ENCODE data around the gene CD200R1L. TPM values are rescaled to one million over a fixed set of nuclear protein-coding genes. Genes with fewer than 3 reads are reported as not detected.

CD200R1L gene
- total and polyA plus RNA-seq, 2 experiments from 2014 or later = not detected

DNA sequence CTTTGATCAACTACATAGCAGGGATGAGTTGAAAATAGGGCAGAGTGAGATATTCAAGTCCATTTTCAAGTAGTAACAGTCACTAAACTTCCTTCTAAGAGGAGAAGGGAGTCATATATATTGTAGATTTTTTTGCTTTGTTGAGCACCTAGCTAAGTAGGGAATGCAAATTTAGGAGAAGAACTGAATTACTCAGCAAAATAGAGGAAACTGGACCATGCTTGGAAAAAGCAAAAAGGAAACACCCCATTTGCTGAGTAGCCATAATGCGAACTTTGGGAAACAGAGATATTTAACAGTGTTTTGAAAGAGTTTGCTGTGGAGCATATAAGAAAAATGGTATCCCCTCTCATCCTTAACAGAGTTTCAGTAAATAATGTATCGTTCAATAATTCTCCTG, 54.9 kb downstream of the CD200R1L start (continued):
- no peak for TF ChIP-seq STAT1 (IDR thresholded peaks at IDR 0.05; ENCODE audit: unreplicated experiment)
- TF ChIP-seq, protein P1, sequence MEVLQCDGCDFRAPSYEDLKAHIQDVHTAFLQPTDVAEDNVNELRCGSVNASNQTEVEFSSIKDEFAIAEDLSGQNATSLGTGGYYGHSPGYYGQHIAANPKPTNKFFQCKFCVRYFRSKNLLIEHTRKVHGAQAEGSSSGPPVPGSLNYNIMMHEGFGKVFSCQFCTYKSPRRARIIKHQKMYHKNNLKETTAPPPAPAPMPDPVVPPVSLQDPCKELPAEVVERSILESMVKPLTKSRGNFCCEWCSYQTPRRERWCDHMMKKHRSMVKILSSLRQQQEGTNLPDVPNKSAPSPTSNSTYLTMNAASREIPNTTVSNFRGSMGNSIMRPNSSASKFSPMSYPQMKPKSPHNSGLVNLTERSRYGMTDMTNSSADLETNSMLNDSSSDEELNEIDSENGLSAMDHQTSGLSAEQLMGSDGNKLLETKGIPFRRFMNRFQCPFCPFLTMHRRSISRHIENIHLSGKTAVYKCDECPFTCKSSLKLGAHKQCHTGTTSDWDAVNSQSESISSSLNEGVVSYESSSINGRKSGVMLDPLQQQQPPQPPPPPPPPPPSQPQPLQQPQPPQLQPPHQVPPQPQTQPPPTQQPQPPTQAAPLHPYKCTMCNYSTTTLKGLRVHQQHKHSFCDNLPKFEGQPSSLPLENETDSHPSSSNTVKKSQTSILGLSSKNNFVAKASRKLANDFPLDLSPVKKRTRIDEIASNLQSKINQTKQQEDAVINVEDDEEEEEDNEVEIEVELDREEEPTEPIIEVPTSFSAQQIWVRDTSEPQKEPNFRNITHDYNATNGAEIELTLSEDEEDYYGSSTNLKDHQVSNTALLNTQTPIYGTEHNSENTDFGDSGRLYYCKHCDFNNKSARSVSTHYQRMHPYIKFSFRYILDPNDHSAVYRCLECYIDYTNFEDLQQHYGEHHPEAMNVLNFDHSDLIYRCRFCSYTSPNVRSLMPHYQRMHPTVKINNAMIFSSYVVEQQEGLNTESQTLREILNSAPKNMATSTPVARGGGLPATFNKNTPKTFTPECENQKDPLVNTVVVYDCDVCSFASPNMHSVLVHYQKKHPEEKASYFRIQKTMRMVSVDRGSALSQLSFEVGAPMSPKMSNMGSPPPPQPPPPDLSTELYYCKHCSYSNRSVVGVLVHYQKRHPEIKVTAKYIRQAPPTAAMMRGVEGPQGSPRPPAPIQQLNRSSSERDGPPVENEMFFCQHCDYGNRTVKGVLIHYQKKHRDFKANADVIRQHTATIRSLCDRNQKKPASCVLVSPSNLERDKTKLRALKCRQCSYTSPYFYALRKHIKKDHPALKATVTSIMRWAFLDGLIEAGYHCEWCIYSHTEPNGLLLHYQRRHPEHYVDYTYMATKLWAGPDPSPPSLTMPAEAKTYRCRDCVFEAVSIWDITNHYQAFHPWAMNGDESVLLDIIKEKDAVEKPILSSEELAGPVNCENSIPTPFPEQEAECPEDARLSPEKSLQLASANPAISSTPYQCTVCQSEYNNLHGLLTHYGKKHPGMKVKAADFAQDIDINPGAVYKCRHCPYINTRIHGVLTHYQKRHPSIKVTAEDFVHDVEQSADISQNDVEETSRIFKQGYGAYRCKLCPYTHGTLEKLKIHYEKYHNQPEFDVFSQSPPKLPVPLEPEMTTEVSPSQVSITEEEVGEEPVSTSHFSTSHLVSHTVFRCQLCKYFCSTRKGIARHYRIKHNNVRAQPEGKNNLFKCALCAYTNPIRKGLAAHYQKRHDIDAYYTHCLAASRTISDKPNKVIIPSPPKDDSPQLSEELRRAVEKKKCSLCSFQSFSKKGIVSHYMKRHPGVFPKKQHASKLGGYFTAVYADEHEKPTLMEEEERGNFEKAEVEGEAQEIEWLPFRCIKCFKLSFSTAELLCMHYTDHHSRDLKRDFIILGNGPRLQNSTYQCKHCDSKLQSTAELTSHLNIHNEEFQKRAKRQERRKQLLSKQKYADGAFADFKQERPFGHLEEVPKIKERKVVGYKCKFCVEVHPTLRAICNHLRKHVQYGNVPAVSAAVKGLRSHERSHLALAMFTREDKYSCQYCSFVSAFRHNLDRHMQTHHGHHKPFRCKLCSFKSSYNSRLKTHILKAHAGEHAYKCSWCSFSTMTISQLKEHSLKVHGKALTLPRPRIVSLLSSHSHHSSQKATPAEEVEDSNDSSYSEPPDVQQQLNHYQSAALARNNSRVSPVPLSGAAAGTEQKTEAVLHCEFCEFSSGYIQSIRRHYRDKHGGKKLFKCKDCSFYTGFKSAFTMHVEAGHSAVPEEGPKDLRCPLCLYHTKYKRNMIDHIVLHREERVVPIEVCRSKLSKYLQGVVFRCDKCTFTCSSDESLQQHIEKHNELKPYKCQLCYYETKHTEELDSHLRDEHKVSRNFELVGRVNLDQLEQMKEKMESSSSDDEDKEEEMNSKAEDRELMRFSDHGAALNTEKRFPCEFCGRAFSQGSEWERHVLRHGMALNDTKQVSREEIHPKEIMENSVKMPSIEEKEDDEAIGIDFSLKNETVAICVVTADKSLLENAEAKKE (CRISPR knock-in tag; IDR thresholded peaks at IDR 0.05) = no peak

DNA sequence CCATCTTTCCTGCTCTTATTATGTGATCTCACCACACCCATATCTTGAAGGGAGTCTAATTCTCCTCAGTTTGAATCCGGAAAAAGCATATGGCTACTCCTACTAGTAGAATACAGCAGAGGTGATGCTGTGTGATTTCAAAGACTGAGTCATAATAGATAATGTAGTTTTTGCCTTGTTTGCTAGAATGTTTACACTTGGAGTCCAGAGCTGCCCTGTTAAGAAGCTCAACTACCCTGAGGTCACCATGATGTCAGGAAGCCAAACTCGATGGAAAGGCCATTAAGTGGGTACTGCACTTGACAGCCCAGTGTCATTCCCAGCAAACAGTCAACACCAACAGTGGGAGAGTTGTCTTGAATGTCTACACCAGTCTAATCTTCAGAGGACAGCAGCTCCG, 56.9 kb downstream of the CD200R1L start:
- H3K4me1 ChIP-seq (ENCODE audit: insufficient read depth) = peaks cover 4% of the 10 kb centered on the region; the same call in 1 of the 2 replicates
- H2AFZ ChIP-seq = no peak overlapping the region
- H3F3A ChIP-seq (replicated peaks; ENCODE audit: low read depth) = no peaks in the 10 kb centered on the region
- Mint-ChIP-seq H3K4me1 (peaks cover 9% of the 10 kb centered on the region; the same call in 2 of the 3 replicates), H3K27me3 (ENCODE audit: insufficient read depth, low read depth, poor library complexity) (no peaks in the 10 kb centered on the region), H3K36me3 (ENCODE audit: low read depth) (peaks cover 2% of the 10 kb centered on the region; the same call in 1 of the 3 replicates), H3K27ac (no peak overlapping the region), H3K4me3 (no peak overlapping the region), H3K9me3 (peaks cover 19% of the 10 kb centered on the region)
- H4K20me1 ChIP-seq (replicated peaks; ENCODE audit: insufficient read depth) = no peaks in the 10 kb centered on the region; the same call in 1 of the 2 replicates
- no peak overlapping the region for H3K27ac ChIP-seq (ENCODE audit: low read depth)
- no peaks in the 10 kb centered on the region for H3K27me3 ChIP-seq (ENCODE audit: insufficient read depth)
- H3K4me2 ChIP-seq = no peak overlapping the region
- DNase-seq (ENCODE audit: low spot score) = no peak
- H3K4me3 ChIP-seq = no peak overlapping the region
- H3K36me3 ChIP-seq (ENCODE audit: insufficient read depth) = no peaks in the 10 kb centered on the region
- ATAC-seq = no peak
- H3K9me2 ChIP-seq (ENCODE audit: insufficient read depth) = peaks cover 4% of the 10 kb centered on the region; the same call in 1 of the 2 replicates
- no peaks in the 10 kb centered on the region for H3K79me2 ChIP-seq (replicated peaks; ENCODE audit: insufficient read depth)
- no peak for TF ChIP-seq ZNF114 (CRISPR knock-in tag; IDR thresholded peaks at IDR 0.05)
- no peak for TF ChIP-seq EZH2 (IDR thresholded peaks at IDR 0.05; ENCODE audit: low read depth, unreplicated experiment)
- no peak for TF ChIP-seq NANOG (IDR thresholded peaks at IDR 0.05; ENCODE audit: borderline replicate concordance)
- TF ChIP-seq, protein P2, sequence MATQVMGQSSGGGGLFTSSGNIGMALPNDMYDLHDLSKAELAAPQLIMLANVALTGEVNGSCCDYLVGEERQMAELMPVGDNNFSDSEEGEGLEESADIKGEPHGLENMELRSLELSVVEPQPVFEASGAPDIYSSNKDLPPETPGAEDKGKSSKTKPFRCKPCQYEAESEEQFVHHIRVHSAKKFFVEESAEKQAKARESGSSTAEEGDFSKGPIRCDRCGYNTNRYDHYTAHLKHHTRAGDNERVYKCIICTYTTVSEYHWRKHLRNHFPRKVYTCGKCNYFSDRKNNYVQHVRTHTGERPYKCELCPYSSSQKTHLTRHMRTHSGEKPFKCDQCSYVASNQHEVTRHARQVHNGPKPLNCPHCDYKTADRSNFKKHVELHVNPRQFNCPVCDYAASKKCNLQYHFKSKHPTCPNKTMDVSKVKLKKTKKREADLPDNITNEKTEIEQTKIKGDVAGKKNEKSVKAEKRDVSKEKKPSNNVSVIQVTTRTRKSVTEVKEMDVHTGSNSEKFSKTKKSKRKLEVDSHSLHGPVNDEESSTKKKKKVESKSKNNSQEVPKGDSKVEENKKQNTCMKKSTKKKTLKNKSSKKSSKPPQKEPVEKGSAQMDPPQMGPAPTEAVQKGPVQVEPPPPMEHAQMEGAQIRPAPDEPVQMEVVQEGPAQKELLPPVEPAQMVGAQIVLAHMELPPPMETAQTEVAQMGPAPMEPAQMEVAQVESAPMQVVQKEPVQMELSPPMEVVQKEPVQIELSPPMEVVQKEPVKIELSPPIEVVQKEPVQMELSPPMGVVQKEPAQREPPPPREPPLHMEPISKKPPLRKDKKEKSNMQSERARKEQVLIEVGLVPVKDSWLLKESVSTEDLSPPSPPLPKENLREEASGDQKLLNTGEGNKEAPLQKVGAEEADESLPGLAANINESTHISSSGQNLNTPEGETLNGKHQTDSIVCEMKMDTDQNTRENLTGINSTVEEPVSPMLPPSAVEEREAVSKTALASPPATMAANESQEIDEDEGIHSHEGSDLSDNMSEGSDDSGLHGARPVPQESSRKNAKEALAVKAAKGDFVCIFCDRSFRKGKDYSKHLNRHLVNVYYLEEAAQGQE (IDR thresholded peaks at IDR 0.05; ENCODE audit: unreplicated experiment) = no peak
- TF ChIP-seq, protein P3, sequence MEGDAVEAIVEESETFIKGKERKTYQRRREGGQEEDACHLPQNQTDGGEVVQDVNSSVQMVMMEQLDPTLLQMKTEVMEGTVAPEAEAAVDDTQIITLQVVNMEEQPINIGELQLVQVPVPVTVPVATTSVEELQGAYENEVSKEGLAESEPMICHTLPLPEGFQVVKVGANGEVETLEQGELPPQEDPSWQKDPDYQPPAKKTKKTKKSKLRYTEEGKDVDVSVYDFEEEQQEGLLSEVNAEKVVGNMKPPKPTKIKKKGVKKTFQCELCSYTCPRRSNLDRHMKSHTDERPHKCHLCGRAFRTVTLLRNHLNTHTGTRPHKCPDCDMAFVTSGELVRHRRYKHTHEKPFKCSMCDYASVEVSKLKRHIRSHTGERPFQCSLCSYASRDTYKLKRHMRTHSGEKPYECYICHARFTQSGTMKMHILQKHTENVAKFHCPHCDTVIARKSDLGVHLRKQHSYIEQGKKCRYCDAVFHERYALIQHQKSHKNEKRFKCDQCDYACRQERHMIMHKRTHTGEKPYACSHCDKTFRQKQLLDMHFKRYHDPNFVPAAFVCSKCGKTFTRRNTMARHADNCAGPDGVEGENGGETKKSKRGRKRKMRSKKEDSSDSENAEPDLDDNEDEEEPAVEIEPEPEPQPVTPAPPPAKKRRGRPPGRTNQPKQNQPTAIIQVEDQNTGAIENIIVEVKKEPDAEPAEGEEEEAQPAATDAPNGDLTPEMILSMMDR (conservative IDR thresholded peaks at IDR 0.05; ENCODE audit: low read depth in 2 of 2) = no peak
- TF ChIP-seq POLR2AphosphoS5 (IDR thresholded peaks at IDR 0.05; ENCODE audit: low read depth) = no peak
- no peak for TF ChIP-seq ZNF331 (CRISPR knock-in tag; IDR thresholded peaks at IDR 0.05; ENCODE audit: low read depth)
- no peak for TF ChIP-seq EZH2phosphoT487 (IDR thresholded peaks at IDR 0.05; ENCODE audit: unreplicated experiment)
- TF ChIP-seq STAT1 (IDR thresholded peaks at IDR 0.05; ENCODE audit: unreplicated experiment) = no peak
- TF ChIP-seq, protein P4, sequence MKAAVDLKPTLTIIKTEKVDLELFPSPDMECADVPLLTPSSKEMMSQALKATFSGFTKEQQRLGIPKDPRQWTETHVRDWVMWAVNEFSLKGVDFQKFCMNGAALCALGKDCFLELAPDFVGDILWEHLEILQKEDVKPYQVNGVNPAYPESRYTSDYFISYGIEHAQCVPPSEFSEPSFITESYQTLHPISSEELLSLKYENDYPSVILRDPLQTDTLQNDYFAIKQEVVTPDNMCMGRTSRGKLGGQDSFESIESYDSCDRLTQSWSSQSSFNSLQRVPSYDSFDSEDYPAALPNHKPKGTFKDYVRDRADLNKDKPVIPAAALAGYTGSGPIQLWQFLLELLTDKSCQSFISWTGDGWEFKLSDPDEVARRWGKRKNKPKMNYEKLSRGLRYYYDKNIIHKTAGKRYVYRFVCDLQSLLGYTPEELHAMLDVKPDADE (IDR thresholded peaks at IDR 0.05) = no peak
